ENCODE results near the gene RHBG.

GRCh38 chr1:156407344-156407743, 38.3 kb downstream of the RHBG start:
- TF ChIP-seq EP300 (conservative IDR thresholded peaks at IDR 0.05; ENCODE audit: poor library complexity, severe bottlenecking) (no peak), CTCF (IDR thresholded peaks at IDR 0.05; ENCODE audit: poor library complexity, severe bottlenecking) (no peak), POLR2AphosphoS5 (IDR thresholded peaks at IDR 0.05) (no peak), TAF1 (IDR thresholded peaks at IDR 0.05; ENCODE audit: low read depth) (no peak)

Measured in neural cell (in vitro differentiated cells).